OCI-LY1 (cell line): ENCODE measurements around the gene LSAMP.

Experiments used
- CTCF ChIP-seq: fragments of 200-600 bp; sonication (generic), shearing (Covaris generic); IDR thresholded peaks from 2 replicates; pipeline ENCODE4 v1.5.1; 2017; ENCODE audit warnings: mild to moderate bottlenecking, antibody characterized with exemption, low read length, moderate library complexity, mixed read lengths
- EZH2 ChIP-seq: fragments of 200-600 bp; sonication (generic), shearing (Covaris generic); IDR thresholded peaks from 2 replicates; pipeline ENCODE4 v1.8.0; 2017; ENCODE audit warnings: borderline replicate concordance, mixed run types, mild to moderate bottlenecking, antibody characterized with exemption, low read length, moderate library complexity, mixed read lengths

GRCh38 chr3:116038968-116039650 is 406.2 kb downstream of the LSAMP start:
- no peak for TF ChIP-seq CTCF
- no peak for TF ChIP-seq EZH2
